EL (cell line): ENCODE measurements around the gene SCYL1.

Experiments used
- DNase-seq: peaks from one replicate; pipeline ENCODE4 v3.0.0-alpha.2; 2016

The SCYL1 gene

DNA sequence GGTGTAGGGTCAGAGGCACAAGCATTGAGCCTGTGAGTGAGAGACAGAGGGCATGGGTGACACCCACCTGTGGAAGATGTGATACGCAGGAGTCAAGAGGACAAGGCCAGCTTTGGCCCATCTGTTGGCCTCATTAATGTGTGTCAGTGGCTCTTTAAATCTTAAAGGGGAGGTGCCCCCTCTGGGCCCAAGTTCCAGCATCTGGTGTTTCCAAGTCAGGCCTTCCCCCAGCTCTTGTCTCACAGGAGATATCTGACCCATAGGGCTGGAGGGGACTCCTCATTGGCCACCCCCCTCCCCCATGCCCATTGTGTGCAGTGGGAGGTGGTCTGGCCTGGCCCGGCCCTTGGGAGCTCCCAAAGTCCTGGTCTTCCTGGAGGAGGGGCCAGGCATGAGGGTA lies 61.8 kb downstream of the SCYL1 start:
- DNase-seq = peak; percentile 44
